ENCODE measurements around the gene MYO1E.

DNA sequence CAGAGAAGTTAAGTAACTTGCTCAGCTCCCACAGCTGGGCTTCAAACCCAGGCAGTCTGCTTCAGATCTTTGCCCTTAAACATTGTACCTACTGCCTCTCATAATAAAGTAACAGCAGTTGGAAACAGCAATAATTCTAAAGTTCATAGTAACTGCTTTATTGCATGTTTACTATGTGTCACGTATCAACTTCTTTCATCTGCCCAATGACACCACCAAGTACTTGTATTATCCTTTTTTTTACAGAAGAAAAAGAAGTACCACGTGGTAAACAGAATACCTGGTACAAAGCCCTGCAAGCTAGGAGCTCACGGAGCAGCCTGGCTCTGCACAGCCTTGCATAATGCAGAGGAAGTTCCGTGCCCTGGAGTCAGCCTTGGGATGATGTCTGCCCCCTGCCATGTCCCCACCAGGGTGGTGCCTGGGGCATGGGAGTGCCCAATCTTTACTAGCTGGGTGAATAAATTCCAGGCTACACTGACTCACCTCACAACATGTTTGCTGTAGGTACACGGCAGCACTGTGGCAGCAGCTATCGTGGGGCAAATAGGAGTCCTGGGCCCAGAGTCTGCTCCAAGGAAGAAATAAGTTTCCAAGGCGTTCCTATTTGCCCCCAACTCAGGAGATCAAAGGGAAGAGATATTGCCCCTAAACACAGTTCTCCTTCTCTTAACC, 88.8 kb downstream of the MYO1E start:
- TF ChIP-seq, protein P1, sequence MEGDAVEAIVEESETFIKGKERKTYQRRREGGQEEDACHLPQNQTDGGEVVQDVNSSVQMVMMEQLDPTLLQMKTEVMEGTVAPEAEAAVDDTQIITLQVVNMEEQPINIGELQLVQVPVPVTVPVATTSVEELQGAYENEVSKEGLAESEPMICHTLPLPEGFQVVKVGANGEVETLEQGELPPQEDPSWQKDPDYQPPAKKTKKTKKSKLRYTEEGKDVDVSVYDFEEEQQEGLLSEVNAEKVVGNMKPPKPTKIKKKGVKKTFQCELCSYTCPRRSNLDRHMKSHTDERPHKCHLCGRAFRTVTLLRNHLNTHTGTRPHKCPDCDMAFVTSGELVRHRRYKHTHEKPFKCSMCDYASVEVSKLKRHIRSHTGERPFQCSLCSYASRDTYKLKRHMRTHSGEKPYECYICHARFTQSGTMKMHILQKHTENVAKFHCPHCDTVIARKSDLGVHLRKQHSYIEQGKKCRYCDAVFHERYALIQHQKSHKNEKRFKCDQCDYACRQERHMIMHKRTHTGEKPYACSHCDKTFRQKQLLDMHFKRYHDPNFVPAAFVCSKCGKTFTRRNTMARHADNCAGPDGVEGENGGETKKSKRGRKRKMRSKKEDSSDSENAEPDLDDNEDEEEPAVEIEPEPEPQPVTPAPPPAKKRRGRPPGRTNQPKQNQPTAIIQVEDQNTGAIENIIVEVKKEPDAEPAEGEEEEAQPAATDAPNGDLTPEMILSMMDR (IDR thresholded peaks at IDR 0.05): no peak
- no peak for TF ChIP-seq POLR2A (IDR thresholded peaks at IDR 0.05)
